ENCODE measurements around the gene MAP3K15.

Gene MAP3K15

GRCh38 chrX:19457662-19458061 is 57.6 kb downstream of the MAP3K15 start:
- TF ChIP-seq SIN3A (IDR thresholded peaks at IDR 0.05; ENCODE audit: borderline replicate concordance, insufficient read depth, low read length) (no peak), FOXP2 (optimal IDR thresholded peaks at IDR 0.05; ENCODE audit: borderline replicate concordance, extremely low read depth, extremely low read length, insufficient read depth) (no peak), REST (IDR thresholded peaks at IDR 0.05; ENCODE audit: insufficient read depth in 1 of 2, low read depth in 2 of 2, low read length in 2 of 2) (no peak), TAF1 (IDR thresholded peaks at IDR 0.05; ENCODE audit: borderline replicate concordance, insufficient read depth, low read length) (no peak), POLR2AphosphoS5 (IDR thresholded peaks at IDR 0.05; ENCODE audit: low read depth, low read length) (no peak)

DNA sequence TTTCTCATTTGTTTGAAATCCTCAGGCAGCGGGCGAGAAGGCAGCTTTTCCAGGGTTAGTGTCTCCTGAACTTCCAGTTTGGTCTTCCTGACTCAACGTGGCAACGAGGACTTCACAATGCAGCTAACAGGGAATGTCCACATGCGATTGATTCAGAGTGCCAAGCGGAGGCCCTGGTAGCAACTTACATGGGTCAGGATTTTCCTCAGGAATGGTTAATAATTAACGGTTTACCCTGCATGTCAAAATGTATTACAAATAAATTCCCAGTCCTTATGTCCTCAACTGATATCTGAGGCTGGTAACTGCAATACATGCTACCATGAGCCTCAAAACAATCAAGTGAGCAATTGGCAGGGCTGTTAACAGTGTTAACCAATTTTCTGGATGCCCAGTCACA is 67.2 kb downstream of the MAP3K15 start:
- TF ChIP-seq FOXP2 (optimal IDR thresholded peaks at IDR 0.05; ENCODE audit: borderline replicate concordance, extremely low read depth, extremely low read length, insufficient read depth): no peak
- TF ChIP-seq SIN3A (IDR thresholded peaks at IDR 0.05; ENCODE audit: borderline replicate concordance, insufficient read depth, low read length): no peak
- no peak for TF ChIP-seq TAF1 (IDR thresholded peaks at IDR 0.05; ENCODE audit: borderline replicate concordance, insufficient read depth, low read length)
- TF ChIP-seq POLR2AphosphoS5 (IDR thresholded peaks at IDR 0.05; ENCODE audit: low read depth, low read length): no peak
- TF ChIP-seq REST (IDR thresholded peaks at IDR 0.05; ENCODE audit: insufficient read depth in 1 of 2, low read depth in 2 of 2, low read length in 2 of 2): no peak

DNA sequence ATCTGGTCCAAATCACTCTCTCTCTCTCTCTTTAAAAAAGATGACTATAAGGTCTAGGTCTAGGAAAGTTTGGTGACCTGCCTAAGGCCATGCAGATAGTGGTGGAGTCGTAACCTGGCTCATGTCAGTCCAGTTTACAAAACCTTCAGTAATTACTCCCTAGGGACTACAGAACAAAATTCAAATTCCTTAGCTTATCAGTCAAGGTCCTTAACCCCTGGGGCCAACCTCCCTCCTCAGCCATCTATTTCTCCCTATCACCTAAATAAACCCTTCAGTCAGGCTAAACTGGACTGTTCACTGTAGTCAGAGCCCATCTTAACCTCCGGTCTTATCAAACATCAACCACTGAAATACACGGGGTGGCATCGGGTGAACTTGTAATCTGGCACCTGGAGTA is 68.9 kb downstream of the MAP3K15 start:
- TF ChIP-seq SIN3A (IDR thresholded peaks at IDR 0.05; ENCODE audit: borderline replicate concordance, insufficient read depth, low read length) (no peak), POLR2AphosphoS5 (IDR thresholded peaks at IDR 0.05; ENCODE audit: low read depth, low read length) (no peak), TAF1 (IDR thresholded peaks at IDR 0.05; ENCODE audit: borderline replicate concordance, insufficient read depth, low read length) (no peak), FOXP2 (optimal IDR thresholded peaks at IDR 0.05; ENCODE audit: borderline replicate concordance, extremely low read depth, extremely low read length, insufficient read depth) (no peak), REST (IDR thresholded peaks at IDR 0.05; ENCODE audit: insufficient read depth in 1 of 2, low read depth in 2 of 2, low read length in 2 of 2) (no peak)

DNA sequence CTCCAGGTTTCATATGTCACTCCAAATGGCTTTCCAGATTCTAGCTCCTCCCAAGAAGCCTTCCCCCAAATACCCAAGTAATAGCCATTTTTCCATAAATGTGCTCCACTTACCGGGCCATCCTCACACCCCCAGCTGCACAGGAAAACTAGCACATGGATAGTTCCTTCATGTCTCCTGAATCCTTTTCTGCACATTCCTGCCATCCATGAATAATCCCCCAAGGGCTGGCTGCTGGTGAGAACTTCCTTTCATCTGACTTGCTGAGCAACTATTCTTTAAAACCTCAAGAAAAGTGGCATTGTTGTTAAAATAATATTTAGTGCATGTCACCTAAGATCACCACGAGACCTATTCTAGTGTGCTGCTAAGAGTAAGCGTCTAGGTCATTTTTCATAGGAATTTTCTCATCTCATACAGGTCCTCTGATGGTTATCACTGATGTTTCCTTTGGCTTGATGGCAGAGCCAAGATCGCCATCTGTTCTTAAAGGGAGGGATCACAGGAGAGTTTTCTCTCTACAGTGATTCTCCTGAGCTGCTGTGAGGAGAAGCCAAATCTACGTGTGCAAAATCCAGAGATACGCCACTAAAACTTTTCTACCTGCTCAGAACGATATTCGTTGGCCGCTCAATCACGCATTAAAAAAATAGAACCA is 71.3 kb downstream of the MAP3K15 start:
- TF ChIP-seq FOXP2 (optimal IDR thresholded peaks at IDR 0.05; ENCODE audit: borderline replicate concordance, extremely low read depth, extremely low read length, insufficient read depth) (no peak), REST (IDR thresholded peaks at IDR 0.05; ENCODE audit: insufficient read depth in 1 of 2, low read depth in 2 of 2, low read length in 2 of 2) (no peak), POLR2AphosphoS5 (IDR thresholded peaks at IDR 0.05; ENCODE audit: low read depth, low read length) (no peak), SIN3A (IDR thresholded peaks at IDR 0.05; ENCODE audit: borderline replicate concordance, insufficient read depth, low read length) (no peak), TAF1 (IDR thresholded peaks at IDR 0.05; ENCODE audit: borderline replicate concordance, insufficient read depth, low read length) (no peak)
